ENCODE data around the gene TBC1D4.

- TF ChIP-seq TAF1 (IDR thresholded peaks at IDR 0.05; ENCODE audit: borderline replicate concordance, low read depth, low read length) = no peak
- TF ChIP-seq CTCF (IDR thresholded peaks at IDR 0.05) = no peak
- no peak for TF ChIP-seq FOXM1 (IDR thresholded peaks at IDR 0.05; ENCODE audit: low read depth)
- no peak for TF ChIP-seq FOXJ3 (CRISPR knock-in tag; IDR thresholded peaks at IDR 0.05)
- no peak for TF ChIP-seq USF1 (IDR thresholded peaks at IDR 0.05; ENCODE audit: borderline replicate concordance, low read depth)
- no peak for TF ChIP-seq EZH2phosphoT487 (IDR thresholded peaks at IDR 0.05; ENCODE audit: borderline replicate concordance, low read depth)
- no peak for TF ChIP-seq GABPA (IDR thresholded peaks at IDR 0.05; ENCODE audit: low read depth)
- TF ChIP-seq MEF2A (IDR thresholded peaks at IDR 0.05; ENCODE audit: borderline replicate concordance, low read depth) = no peak
- no peak for TF ChIP-seq POLR2AphosphoS5 (IDR thresholded peaks at IDR 0.05; ENCODE audit: low read depth, low read length)
- TF ChIP-seq RAD21 (IDR thresholded peaks at IDR 0.05; ENCODE audit: low read length) = no peak
- no peak for TF ChIP-seq REST (IDR thresholded peaks at IDR 0.05; ENCODE audit: low read depth, low read length)
Observed at GRCh38 chr13:75491376-75491775, 9.4 kb upstream of the TBC1D4 start.

Data from SK-N-SH (cell line).